HPDE6-E6E7 (cell line): ENCODE measurements around the gene NANOG.
"Not testable (repeated sequence)": the region's sequence is repeated elsewhere in the genome, so short reads cannot be mapped to it uniquely, and the experiment has no call there.

Experiments
- DNase-seq: peaks from one replicate; pipeline ENCODE4 v3.0.0; 2011; ENCODE audit warnings: missing footprints; ENCODE audit errors: extremely low spot score

NANOG gene

GRCh38 chr12:7801460-7801859 lies 12.3 kb downstream of the NANOG start:
- no peak for DNase-seq

DNA sequence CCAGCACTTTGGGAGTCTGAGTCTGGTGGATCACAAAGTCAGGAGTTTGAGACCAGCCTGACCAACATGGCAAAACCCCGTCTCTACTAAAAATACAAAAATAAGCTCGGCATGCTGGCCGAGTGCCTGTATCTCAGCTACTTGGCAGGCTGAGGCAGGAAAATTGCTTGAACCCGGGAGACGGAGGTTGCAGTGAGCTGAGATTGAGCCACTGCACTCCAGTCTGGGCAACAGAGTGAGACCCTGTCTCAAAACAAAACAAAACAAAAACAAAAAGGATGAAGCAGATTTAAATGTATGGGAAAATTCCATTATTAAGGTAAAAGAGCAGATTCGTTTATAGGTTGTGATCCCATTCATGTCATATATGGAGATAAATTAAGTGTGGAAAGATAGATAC lies 17.1 kb downstream of the NANOG start:
- not testable (repeated sequence) for DNase-seq

- DNase-seq: peak; percentile 34
These were observed 17.8 kb downstream of the NANOG start for GRCh38 chr12:7806863-7807487.

DNA sequence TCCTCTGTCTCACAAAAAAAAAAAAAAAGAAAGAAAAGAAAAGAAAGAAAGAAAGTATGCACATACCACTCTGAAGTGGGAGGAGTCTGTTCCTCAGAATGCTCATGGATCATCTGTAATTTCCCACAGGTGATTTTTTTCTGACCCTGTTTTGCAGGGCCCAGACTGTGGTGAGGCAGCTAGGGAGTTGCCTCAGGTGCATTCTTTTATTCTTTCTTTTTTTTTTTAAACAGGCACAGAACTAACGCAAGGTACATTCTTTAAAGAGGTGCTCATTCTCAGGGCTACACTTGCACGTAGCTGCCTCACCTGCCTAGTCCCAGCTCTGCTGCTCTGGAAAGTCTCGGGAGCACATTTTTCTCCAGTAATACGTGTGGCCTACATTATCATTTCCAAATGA lies 36.6 kb downstream of the NANOG start:
- peak; percentile 34 for DNase-seq

DNA sequence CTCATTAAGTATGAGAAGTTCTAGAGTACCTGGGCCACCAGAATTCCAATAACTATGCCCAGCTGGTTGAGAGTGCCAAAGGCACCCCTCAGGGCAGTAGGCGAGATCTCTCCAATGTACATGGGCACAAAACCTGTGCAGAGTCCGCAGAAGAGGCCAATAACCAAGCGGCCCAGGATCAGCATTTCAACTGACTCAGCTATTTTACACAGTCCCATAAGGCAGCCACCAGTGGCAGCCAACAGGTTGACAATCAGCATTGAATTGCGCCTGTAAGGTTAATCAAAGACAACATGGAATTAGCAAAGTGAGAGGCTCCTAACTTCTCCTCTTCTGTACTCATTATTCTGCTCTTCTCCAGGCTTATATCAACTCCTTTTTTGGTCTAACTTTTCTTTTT lies 40.5 kb downstream of the NANOG start:
- DNase-seq: not testable (repeated sequence)

- DNase-seq: peak; percentile 36
These were observed 43.0 kb downstream of the NANOG start for GRCh38 chr12:7832059-7832696.

DNA sequence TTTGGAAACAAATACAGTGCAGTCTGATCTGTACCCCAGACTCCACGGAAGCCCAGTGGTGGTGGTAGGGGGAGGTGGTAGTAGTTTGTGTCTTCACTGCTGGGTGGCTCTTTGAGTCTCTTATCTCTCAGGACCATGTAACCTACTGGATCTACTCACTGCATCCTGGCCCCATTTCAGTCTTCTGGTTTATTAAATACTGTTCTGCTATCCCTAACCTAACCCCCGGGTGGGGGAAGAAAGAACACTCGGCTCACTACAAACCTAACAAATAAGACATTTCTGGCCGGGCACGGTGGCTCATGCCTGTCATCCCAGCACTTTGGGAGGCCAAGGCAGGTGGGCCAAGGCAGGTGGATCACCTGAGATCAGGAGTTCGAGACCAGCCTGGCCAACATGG lies 44.0 kb downstream of the NANOG start:
- DNase-seq: not testable (repeated sequence)

DNA sequence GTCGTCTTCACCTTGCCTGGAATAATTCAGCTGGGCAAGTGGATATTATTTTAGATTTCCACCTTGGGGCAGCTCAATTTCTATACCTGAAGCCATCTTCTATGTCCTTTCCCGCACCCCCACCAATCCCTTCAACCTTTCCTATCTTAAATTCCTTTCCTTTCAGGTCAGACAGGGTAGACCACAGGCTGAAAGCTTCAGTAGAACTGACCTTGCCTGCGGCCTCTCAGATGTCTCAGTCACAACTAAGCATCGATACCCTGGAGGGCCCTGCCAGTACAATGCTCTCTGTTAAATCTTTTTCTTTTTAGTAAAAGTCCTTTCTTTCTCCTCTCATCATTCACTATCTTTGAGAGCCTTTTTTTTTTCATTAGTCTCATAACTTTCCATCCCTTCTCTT lies 44.6 kb downstream of the NANOG start:
- no peak for DNase-seq

DNA sequence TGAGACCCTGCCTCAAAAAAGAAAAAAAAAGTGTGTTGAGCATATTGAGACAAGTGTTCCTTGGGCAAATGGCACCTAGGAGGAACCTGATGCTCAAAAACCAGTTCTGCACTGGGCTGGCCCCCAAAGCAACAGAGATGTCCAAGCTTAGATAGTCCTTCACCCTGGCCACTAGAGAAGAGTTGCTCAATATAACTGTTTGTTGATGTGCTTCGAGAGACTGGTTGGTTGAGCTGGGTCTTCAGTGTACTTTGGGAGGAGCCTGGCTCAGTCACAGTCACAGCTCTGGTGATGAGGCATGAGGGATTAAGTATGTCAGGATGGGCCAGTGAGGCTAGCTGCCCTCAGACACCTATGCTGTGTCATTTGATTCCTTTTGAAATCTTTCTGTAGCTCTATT lies 45.5 kb downstream of the NANOG start:
- DNase-seq: no peak

DNA sequence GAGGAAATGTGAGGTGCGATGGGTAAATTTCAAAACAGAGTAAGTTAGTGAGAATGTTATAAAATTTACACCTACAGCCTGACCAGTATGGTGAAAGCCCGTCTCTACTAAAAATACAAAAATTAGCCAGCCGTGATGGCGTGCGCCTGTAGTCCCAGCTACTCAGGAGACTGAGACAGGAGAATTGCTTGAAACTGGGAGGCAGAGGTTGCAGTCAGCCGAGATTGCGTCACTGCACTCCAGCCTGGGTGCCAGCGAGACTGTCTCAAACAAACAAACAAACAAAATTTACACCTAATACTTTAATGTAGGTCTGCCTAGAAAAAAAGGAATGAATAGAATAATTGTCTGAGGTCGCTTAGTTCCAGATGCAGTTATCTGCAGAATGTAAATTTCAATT lies 45.9 kb downstream of the NANOG start:
- no peak for DNase-seq

GRCh38 chr12:7835766-7836165 lies 46.6 kb downstream of the NANOG start:
- DNase-seq: no peak

DNA sequence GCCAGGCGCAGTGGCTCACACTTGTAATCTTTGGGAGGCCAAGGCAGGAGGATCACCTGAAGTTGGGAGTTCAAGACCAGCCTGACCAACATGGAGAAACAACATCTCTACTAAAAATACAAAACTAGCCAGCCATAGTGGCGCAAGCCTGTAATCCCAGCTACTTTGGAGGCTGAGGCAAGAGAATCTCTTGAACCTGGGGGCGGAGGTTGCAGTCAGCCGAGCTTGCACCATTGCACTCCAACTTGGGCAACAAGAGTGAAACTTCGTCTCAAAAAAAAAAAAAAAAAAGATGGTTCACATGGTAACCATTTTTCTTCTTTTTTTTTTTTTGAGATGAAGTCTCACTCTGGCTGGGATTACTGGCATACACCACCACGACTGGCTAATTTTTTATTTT lies 48.2 kb downstream of the NANOG start:
- no peak for DNase-seq

DNA sequence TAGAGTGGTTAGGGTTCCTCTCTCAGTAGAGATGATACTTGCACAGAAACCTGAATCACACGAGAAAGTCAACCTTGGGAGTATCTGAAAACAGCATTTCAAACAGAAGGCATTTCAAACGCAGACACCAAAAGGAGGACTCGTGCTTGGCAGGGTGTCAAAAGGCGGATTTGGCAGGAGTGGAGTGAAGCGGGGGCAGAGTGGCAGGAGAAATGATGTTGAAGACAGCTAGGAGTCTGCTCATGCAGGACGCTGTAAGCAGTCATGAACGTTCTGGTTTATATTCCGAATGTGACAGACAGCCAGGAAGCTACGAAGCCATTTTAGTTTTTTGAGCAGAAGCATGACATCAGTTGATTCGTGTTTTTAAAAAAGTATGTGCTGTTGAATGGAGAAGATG lies 50.0 kb downstream of the NANOG start:
- not testable (repeated sequence) for DNase-seq

DNA sequence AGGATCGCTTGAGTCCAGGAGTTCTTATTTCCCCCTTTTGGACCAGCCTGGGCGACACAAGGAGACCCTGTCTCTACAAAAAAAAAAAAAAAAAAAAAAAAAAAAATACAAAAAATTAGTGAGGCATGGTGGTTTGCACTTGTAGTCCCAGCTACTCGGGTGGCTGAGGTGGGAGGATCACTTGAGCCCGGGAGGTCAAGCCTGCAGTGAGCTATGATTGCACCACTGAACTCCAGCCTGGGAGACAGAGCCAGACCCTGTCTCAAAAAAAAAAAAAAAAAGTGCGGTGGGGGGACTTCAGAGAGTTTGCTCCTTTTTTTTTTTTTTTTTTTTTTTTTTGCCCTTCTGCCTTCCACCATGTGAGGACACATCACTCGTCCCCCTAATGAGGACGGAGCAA lies 50.6 kb downstream of the NANOG start:
- not testable (repeated sequence) for DNase-seq

GRCh38 chr12:7842444-7842843 lies 53.2 kb downstream of the NANOG start:
- DNase-seq: not testable (repeated sequence)

GRCh38 chr12:7843149-7843548 lies 53.9 kb downstream of the NANOG start:
- not testable (repeated sequence) for DNase-seq

DNA sequence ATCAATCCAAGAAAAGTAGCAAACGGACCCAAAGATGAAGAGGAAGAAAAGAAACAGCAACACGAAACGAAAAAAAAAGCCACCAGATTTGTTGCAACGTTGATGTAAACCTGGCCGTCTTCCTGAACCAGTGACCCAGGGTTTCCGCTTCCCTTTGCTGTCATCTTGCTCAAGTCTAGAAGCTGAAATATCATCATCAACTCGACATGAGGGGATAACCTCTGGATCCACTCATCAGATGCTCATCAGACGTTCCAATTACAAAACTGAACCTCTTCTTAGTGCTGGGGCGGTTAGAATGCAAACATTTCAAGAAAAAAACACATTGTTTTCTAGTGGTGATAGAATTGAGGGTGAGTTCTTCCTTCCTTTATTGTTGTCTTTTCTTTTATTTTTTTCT lies 54.4 kb downstream of the NANOG start:
- DNase-seq: not testable (repeated sequence)

- no peak for DNase-seq
These were observed 54.9 kb downstream of the NANOG start for GRCh38 chr12:7844116-7844515.

- not testable (repeated sequence) for DNase-seq
These were observed 58.3 kb downstream of the NANOG start for GRCh38 chr12:7847226-7848097.

DNA sequence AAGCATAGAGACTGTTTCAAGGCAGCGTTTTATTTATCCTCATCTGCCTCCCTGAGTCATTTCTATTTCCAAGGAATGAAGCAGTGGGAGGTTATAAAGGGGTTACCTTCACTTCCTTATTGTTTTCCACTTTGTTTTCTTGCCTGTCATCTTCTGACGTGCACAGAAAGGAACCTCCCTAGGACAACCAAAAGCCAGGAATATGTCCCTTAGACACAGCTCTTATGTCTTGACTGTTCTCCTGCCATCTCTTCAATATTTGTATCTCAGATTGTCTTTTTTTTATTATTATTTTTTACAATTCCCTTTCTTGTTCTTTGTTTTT lies 58.9 kb downstream of the NANOG start:
- DNase-seq: not testable (repeated sequence)
